IPS-15b (cell line): ENCODE results near the gene CARNS1.
"Not testable (repeated sequence)": the region's sequence is repeated elsewhere in the genome, so short reads cannot be mapped to it uniquely, and the experiment has no call there.

Experiments
- H3K27me3 ChIP-seq: one replicate; pipeline ENCODE4 v1.6.1; 2013; ENCODE audit warnings: low read length; ENCODE audit not compliant: control insufficient read depth, insufficient read depth
- H3K36me3 ChIP-seq: one replicate; pipeline ENCODE4 v1.6.1; 2013; ENCODE audit warnings: low read length; ENCODE audit not compliant: control insufficient read depth, insufficient read depth
- H3K4me1 ChIP-seq: one replicate; pipeline ENCODE4 v1.6.1; 2013; ENCODE audit warnings: mild to moderate bottlenecking, low read length; ENCODE audit not compliant: control insufficient read depth, insufficient read depth
- H3K4me3 ChIP-seq: one replicate; pipeline ENCODE4 v1.5.1; 2013; ENCODE audit warnings: low read depth, low read length
- H3K9ac ChIP-seq: one replicate; pipeline ENCODE4 v1.6.1; 2013; ENCODE audit warnings: low read depth, mild to moderate bottlenecking, low read length
- H3K9me3 ChIP-seq: one replicate; pipeline ENCODE4 v1.6.1; 2013; ENCODE audit warnings: mild to moderate bottlenecking, low read length; ENCODE audit not compliant: control insufficient read depth, insufficient read depth

CARNS1 gene

DNA sequence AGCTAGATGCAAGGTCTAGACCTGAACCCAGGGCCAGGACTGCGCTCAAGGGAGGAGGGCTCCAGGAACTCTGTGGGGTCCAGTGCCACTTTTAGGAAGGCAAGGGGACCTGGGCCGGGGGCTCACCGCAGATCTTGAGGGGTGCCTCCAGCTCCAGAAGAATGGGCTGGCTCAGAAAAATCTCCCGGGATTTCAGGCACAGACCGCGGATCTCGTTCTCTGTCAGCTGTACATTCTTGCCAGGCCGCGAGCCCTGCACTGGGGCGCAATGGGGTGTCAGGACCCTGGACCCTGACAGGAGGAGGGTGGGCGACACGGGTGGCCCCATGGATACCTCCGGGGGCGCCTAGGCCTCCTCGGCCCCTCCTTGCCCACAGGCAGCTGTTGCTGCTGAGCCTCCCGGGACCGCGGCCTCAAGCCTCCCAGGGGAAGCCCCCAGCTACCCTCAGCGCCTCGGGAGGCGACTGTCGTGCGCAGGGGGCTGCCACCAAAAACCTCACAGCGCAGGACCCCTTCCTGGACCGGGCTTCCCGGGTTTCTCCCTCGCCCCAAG lies 14.5 kb upstream of the CARNS1 start:
- no peaks in the 10 kb centered on the region for H3K9me3 ChIP-seq
- no peaks in the 10 kb centered on the region for H3K27me3 ChIP-seq
- H3K9ac ChIP-seq, result peak overlapping the region; percentile 70
- H3K4me3 ChIP-seq, result peak overlapping the region; percentile 82
- peaks cover 29% of the 10 kb centered on the region for H3K36me3 ChIP-seq
- peaks cover 3% of the 10 kb centered on the region for H3K4me1 ChIP-seq

- Histone ChIP-seq H3K9ac (peak within 1 kb of the TSS; percentile 70), H3K9me3 (no peaks in the 10 kb centered on the region), H3K4me3 (peak within 1 kb of the TSS; percentile 82), H3K4me1 (peaks cover 3% of the 10 kb centered on the region), H3K27me3 (no peaks in the 10 kb centered on the region), H3K36me3 (peaks cover 27% of the 10 kb centered on the region)
Measured at GRCh38 chr11:67401495-67402191, 13.8 kb upstream of the CARNS1 start, which contains the start of gene PPP1CA. Gene PPP1CA, minus strand, starts transcription at chr11:67401858. Its CDS starts 76 bp downstream, at chr11:67401782.

- not testable (repeated sequence) for H3K27me3 ChIP-seq, H3K4me3 ChIP-seq, H3K4me1 ChIP-seq, H3K9me3 ChIP-seq, H3K9ac ChIP-seq
- peaks cover 25% of the 10 kb centered on the region for H3K36me3 ChIP-seq
Measured at GRCh38 chr11:67402192-67402839, 13.2 kb upstream of the CARNS1 start.

GRCh38 chr11:67403085-67403484 lies 12.4 kb upstream of the CARNS1 start:
- not testable (repeated sequence) for H3K9ac ChIP-seq

DNA sequence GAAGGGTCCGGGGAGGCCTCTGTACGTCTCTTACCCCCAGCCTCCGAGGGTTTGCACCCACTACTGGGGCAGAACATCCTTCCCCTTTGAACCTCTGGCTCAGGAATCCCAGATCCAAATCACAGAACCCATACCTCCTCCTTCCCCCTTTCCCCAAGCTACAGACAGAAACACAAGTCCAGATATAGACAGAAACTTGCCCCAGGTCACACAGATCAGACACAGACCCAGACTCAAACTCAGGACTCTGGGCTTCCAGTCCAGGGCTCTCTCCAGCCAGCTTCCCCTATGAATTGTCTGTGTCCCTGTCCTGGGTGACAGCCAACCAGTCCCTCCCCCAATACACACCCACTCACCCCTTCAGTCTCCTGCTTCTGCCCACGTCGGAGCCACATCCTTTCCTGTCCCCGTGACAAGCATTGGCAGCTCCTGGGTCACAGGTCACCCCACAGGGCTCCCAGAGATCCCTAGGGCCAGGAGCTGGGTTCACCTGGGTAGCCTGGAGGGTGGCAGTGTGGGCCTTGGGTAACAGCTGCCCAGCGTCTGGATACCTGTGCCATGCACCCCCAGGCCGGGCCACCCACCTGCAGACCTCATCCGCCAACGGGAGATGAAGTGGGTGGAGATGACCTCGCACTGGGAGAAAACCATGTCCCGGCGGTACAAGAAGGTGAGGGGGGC lies 10.8 kb upstream of the CARNS1 start:
- H3K9me3 ChIP-seq, result no peaks in the 10 kb centered on the region
- no peak overlapping the region for H3K4me3 ChIP-seq
- H3K27me3 ChIP-seq, result no peaks in the 10 kb centered on the region
- H3K4me1 ChIP-seq, result peaks cover 3% of the 10 kb centered on the region
- no peak overlapping the region for H3K9ac ChIP-seq
- peaks cover 4% of the 10 kb centered on the region for H3K36me3 ChIP-seq

More at GRCh38 chr11:67403085-67403484, 12.4 kb upstream of the CARNS1 start:
- H3K4me3 ChIP-seq, H3K27me3 ChIP-seq, H3K4me1 ChIP-seq, H3K9me3 ChIP-seq: not testable (repeated sequence)
- peaks cover 18% of the 10 kb centered on the region for H3K36me3 ChIP-seq

GRCh38 chr11:67405196-67405567 lies 10.3 kb upstream of the CARNS1 start:
- Histone ChIP-seq H3K4me1 (peaks cover 3% of the 10 kb centered on the region), H3K27me3 (no peaks in the 10 kb centered on the region), H3K4me3 (no peak overlapping the region), H3K9me3 (no peaks in the 10 kb centered on the region), H3K36me3 (peaks cover 2% of the 10 kb centered on the region), H3K9ac (no peak overlapping the region)

DNA sequence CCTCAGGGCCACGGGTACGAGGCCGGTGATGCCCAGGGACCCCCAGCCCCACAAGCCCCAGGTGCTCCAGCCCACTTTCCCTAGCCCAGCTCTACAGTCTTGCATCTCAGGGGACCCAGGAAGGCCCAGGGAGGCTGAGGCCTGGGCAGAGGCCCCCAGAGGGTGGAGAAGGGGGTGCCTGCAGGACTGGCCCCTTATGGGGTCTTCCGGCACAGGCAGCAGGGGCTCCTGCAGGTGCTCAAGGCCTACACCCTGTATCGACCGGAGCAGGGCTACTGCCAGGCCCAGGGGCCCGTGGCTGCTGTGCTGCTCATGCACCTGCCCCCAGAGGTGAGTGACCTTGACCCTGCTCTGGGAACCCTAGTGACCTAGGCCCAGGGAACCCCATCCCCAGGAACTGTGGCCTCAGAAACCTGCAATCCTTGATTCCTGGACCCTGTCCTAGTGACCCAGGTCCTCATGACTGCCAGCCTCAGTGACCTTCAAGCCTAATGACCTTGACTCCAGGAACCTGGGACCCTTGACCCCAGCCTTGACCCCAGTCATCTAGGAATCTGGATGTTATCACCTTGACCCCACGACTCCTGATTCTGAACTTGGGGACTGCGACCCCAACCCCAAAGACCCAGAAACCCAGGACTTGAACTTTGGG lies 9.7 kb upstream of the CARNS1 start:
- Histone ChIP-seq H3K36me3 (no peaks in the 10 kb centered on the region), H3K9ac (no peak overlapping the region), H3K9me3 (no peaks in the 10 kb centered on the region), H3K4me3 (no peak overlapping the region), H3K4me1 (peaks cover 3% of the 10 kb centered on the region), H3K27me3 (no peaks in the 10 kb centered on the region)

DNA sequence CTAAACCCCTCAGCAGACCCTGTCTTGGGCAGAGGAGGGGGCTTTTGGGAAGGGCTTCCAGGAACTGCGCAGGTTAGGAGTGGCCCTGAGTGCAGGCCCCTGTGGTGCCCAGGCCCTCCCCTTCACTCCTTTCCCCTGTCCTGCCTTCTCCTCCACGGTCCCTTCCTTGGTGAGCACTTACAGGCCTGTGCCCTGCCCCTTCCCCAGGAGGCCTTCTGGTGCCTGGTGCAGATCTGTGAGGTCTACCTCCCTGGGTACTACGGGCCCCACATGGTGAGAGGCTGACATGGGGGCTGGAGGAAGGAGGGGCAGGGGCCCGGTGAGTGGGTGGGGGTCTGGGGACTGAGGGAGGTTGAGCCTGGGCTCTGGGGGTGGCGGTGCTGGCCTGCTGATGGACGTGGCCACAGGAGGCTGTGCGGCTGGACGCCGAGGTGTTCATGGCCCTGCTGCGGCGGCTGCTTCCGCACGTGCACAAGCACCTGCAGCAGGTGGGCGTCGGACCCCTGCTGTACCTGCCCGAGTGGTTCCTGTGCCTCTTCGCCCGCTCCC lies 9.0 kb upstream of the CARNS1 start:
- H3K4me3 ChIP-seq, result no peak overlapping the region
- H3K36me3 ChIP-seq, result no peaks in the 10 kb centered on the region
- H3K9ac ChIP-seq, result no peak overlapping the region
- peaks cover 3% of the 10 kb centered on the region for H3K4me1 ChIP-seq
- H3K27me3 ChIP-seq, result no peaks in the 10 kb centered on the region
- no peaks in the 10 kb centered on the region for H3K9me3 ChIP-seq

- Histone ChIP-seq H3K36me3 (no peaks in the 10 kb centered on the region), H3K9me3 (no peaks in the 10 kb centered on the region), H3K4me1 (peaks cover under 1% of the 10 kb centered on the region), H3K27me3 (no peaks in the 10 kb centered on the region), H3K4me3 (no peak overlapping the region), H3K9ac (no peak overlapping the region)
Measured at GRCh38 chr11:67406969-67407687, 8.3 kb upstream of the CARNS1 start.

GRCh38 chr11:67407688-67408163 lies 7.8 kb upstream of the CARNS1 start:
- no peaks in the 10 kb centered on the region for H3K4me1 ChIP-seq
- no peaks in the 10 kb centered on the region for H3K36me3 ChIP-seq
- H3K9ac ChIP-seq, result no peak overlapping the region

More at GRCh38 chr11:67407688-67408163, 7.8 kb upstream of the CARNS1 start:
- Histone ChIP-seq H3K4me3 (no peak overlapping the region), H3K27me3 (no peaks in the 10 kb centered on the region), H3K9me3 (no peaks in the 10 kb centered on the region)
